IMR-90 (cell line): Measurements from ENCODE around the gene PTPRN2. TPM values are rescaled to one million over a fixed set of nuclear protein-coding genes. Genes with fewer than 3 reads are reported as not detected.

Experiments used
- ATAC-seq: fragments of 200-7000 bp; cut with Tn5 transposase; 2 replicates; pipeline ENCODE4 v1.9.1; 2020; ENCODE audit warnings: low read depth, mild to moderate bottlenecking, moderate library complexity
- BruUV-seq: library from RNA; stranded (reverse); fragments of 400-500 nt; replicated peaks from 2 replicates; lab custom pipeline; 2021; lab: Mats Ljungman, UMichigan
- CTCF ChIA-PET: fragments of 300-600 bp; formaldehyde crosslinking; extraction: SDS; loops from one replicate; lab custom pipeline; 2021; ENCODE audit warnings: antibody characterized with exemption; lab: Yijun Ruan, JAX
- POLR2A ChIA-PET: fragments of 300-600 bp; sonication (Branson Sonifier 250); formaldehyde crosslinking; loops from one replicate; lab custom pipeline; 2022; ENCODE audit warnings: antibody characterized with exemption; ENCODE audit not compliant: unreplicated experiment; lab: Charles Lee
- DNase-seq: peaks from one replicate; pipeline ENCODE4 v3.0.0; 2013
- H2AFZ ChIP-seq: replicated peaks from 2 replicates; pipeline ENCODE3; 2013; ENCODE audit warnings: low read length, mild to moderate bottlenecking; ENCODE audit not compliant: poor library complexity
- H2AK5ac ChIP-seq: 2 replicates; pipeline ENCODE4 v1.6.1; 2013; ENCODE audit warnings: low read depth, low read length, inconsistent platforms
- H2AK9ac ChIP-seq: replicated peaks from 2 replicates; pipeline ENCODE3; 2013; ENCODE audit warnings: mild to moderate bottlenecking, low read depth, low read length, moderate library complexity; ENCODE audit not compliant: poor library complexity
- H2BK120ac ChIP-seq: 2 replicates; pipeline ENCODE4 v1.6.1; 2013; ENCODE audit warnings: low read depth, low read length, inconsistent platforms
- H2BK15ac ChIP-seq: 3 replicates; pipeline ENCODE4 v1.6.1; 2013; ENCODE audit warnings: low read depth, low read length, inconsistent platforms
- H2BK20ac ChIP-seq: 2 replicates; pipeline ENCODE4 v1.6.1; 2013; ENCODE audit warnings: low read depth, mild to moderate bottlenecking, inconsistent platforms, low read length, moderate library complexity
- H2BK5ac ChIP-seq: 2 replicates; pipeline ENCODE4 v1.6.1; 2013; ENCODE audit warnings: mild to moderate bottlenecking, low read depth, low read length, inconsistent platforms; ENCODE audit not compliant: poor library complexity, severe bottlenecking
- H3K14ac ChIP-seq: replicated peaks from 2 replicates; pipeline ENCODE4 v1.6.1; 2013; ENCODE audit warnings: low read depth, low read length, inconsistent platforms
- H3K18ac ChIP-seq: 2 replicates; pipeline ENCODE4 v1.6.1; 2013; ENCODE audit warnings: low read depth, low read length, control low read depth
- H3K23ac ChIP-seq: 2 replicates; pipeline ENCODE4 v1.6.1; 2013; ENCODE audit warnings: low read depth, low read length, inconsistent platforms
- H3K27ac ChIP-seq: 2 replicates; pipeline ENCODE4 v1.5.1; 2013; ENCODE audit warnings: mild to moderate bottlenecking, control low read depth, low read length; ENCODE audit not compliant: insufficient read depth
- H3K27me3 ChIP-seq: 2 replicates; pipeline ENCODE4 v1.6.1; 2013; ENCODE audit warnings: low read length; ENCODE audit not compliant: control insufficient read depth, insufficient read depth
- H3K36me3 ChIP-seq: 2 replicates; pipeline ENCODE4 v1.6.1; 2013; ENCODE audit warnings: low read length, mixed read lengths; ENCODE audit not compliant: control insufficient read depth, insufficient read depth
- H3K4ac ChIP-seq: 2 replicates; pipeline ENCODE4 v1.6.1; 2013; ENCODE audit warnings: low read depth, low read length, inconsistent platforms
- H3K4me1 ChIP-seq: 2 replicates; pipeline ENCODE4 v1.6.1; 2013; ENCODE audit warnings: low read length, mixed read lengths; ENCODE audit not compliant: control insufficient read depth, insufficient read depth
- H3K4me2 ChIP-seq: 2 replicates; pipeline ENCODE4 v1.6.1; 2013; ENCODE audit warnings: low read depth, mild to moderate bottlenecking, control low read depth, low read length, moderate library complexity
- H3K4me3 ChIP-seq: 2 replicates; pipeline ENCODE4 v1.5.1; 2013; ENCODE audit warnings: low read depth, mild to moderate bottlenecking, control low read depth, low read length, moderate library complexity; ENCODE audit not compliant: insufficient read depth
- H3K56ac ChIP-seq: 2 replicates; pipeline ENCODE4 v1.6.1; 2013; ENCODE audit warnings: low read length, inconsistent platforms; ENCODE audit not compliant: insufficient read depth; ENCODE audit errors: extremely low read depth
- H3K79me1 ChIP-seq, 2 experiments: 2 replicates each; pipeline ENCODE4 v1.6.1; 2013; ENCODE audit warnings: low read length in 2 of 2, inconsistent platforms in 1 of 2, low read depth in 1 of 2
- H3K9ac ChIP-seq: 2 replicates; pipeline ENCODE4 v1.6.1; 2013; ENCODE audit warnings: low read depth, low read length, control low read depth
- H3K9me1 ChIP-seq: 2 replicates; pipeline ENCODE4 v1.6.1; 2013; ENCODE audit warnings: low read length, inconsistent platforms; ENCODE audit not compliant: insufficient read depth
- H3K9me3 ChIP-seq: 2 replicates; pipeline ENCODE4 v1.6.1; 2013; ENCODE audit warnings: low read length; ENCODE audit not compliant: control insufficient read depth, insufficient read depth
- H4K20me1 ChIP-seq: 2 replicates; pipeline ENCODE4 v1.6.1; 2013; ENCODE audit warnings: low read length, inconsistent platforms; ENCODE audit not compliant: insufficient read depth
- H4K5ac ChIP-seq: 2 replicates; pipeline ENCODE4 v1.6.1; 2013; ENCODE audit warnings: mild to moderate bottlenecking, low read depth, low read length, control low read depth
- H4K8ac ChIP-seq, 2 experiments: 2 replicates each; pipeline ENCODE4 v1.6.1; 2013; ENCODE audit warnings: low read depth in 2 of 2, low read length in 2 of 2, control low read depth in 1 of 2, inconsistent platforms in 1 of 2
- H4K91ac ChIP-seq: 2 replicates; pipeline ENCODE4 v1.6.1; 2013; ENCODE audit warnings: low read depth, low read length, inconsistent platforms; ENCODE audit not compliant: insufficient read depth
- BHLHE40 ChIP-seq: fragments of 150-350 bp; IDR thresholded peaks from 2 replicates; pipeline ENCODE4 v1.6.1; 2016; ENCODE audit warnings: mild to moderate bottlenecking, low read depth, low read length
- CEBPB ChIP-seq: IDR thresholded peaks from 2 replicates; pipeline ENCODE4 v1.6.1; 2012; ENCODE audit warnings: low read depth, low read length, improper control_type of control experiment
- ELK1 ChIP-seq: fragments of 150-350 bp; IDR thresholded peaks from 2 replicates; pipeline ENCODE4 v1.6.1; 2016; ENCODE audit warnings: low read depth, mild to moderate bottlenecking, low read length, moderate library complexity, borderline replicate concordance
- MAFK ChIP-seq: IDR thresholded peaks from 2 replicates; pipeline ENCODE4 v1.6.1; 2012; ENCODE audit warnings: low read depth, low read length, improper control_type of control experiment
- NFE2L2 ChIP-seq: fragments of 150-350 bp; IDR thresholded peaks from 2 replicates; pipeline ENCODE4 v1.6.1; 2016; ENCODE audit warnings: low read depth, mild to moderate bottlenecking, low read length
- POLR2A ChIP-seq: IDR thresholded peaks from 2 replicates; pipeline ENCODE4 v1.6.1; 2012; ENCODE audit warnings: mild to moderate bottlenecking, low read depth, low read length
- RCOR1 ChIP-seq: IDR thresholded peaks from 2 replicates; pipeline ENCODE4 v1.6.1; 2012; ENCODE audit warnings: mild to moderate bottlenecking, low read length, improper control_type of control experiment; ENCODE audit not compliant: insufficient replicate concordance
- RFX5 ChIP-seq: IDR thresholded peaks from 2 replicates; pipeline ENCODE4 v1.8.0; 2012; ENCODE audit warnings: low read depth, mild to moderate bottlenecking, low read length, moderate library complexity
- SMC3 ChIP-seq: fragments of 150-350 bp; IDR thresholded peaks from 2 replicates; pipeline ENCODE4 v1.6.1; 2016; ENCODE audit warnings: low read depth, mild to moderate bottlenecking, antibody characterized with exemption, low read length, moderate library complexity
- USF2 ChIP-seq: fragments of 150-350 bp; IDR thresholded peaks from 2 replicates; pipeline ENCODE4 v1.6.1; 2017; ENCODE audit warnings: mild to moderate bottlenecking, antibody characterized with exemption, low read length, low read depth
- WGBS, 2 experiments: methylation state at CpG; one replicate each; pipeline versions ENCODE4 v1.1.5 to v1.1.7; 2013; ENCODE audit warnings: missing lambda C conversion rate in 2 of 2; ENCODE audit not compliant: insufficient read length in 1 of 2; ENCODE audit errors: extremely low coverage in 2 of 2; 5-methylcytosine and 5-hydroxymethylcytosine counted together
- dilution Hi-C: fragments of 300-500 bp; cut with HindIII; formaldehyde crosslinking; loops from one replicate; pipeline ENCODE4 v1.14.3; 2018; ENCODE audit warnings: low sequenced_read_pairs; ENCODE audit not compliant: unreplicated experiment
- in situ Hi-C: fragments of 300-500 bp; cut with MboI; formaldehyde crosslinking; loops from 3 replicates; pipeline ENCODE4 v1.14.3; 2019; ENCODE audit warnings: low sequenced_read_pairs, inconsistent platforms, mixed read lengths
- intact Hi-C: fragments of 100-400 bp; cut with micrococcal nuclease; formaldehyde crosslinking; loops from 2 replicates; pipeline ENCODE4 v1.10.0; 2022
- polyA plus RNA-seq, 3 experiments: library from polyadenylated mRNA; depleted of rRNA; stranded (reverse); fragments of >200 nt; gene quantifications; 2 replicates each; pipeline ENCODE4 v1.2.3, GENCODE V29; 2012; ENCODE audit warnings: low replicate concordance in 1 of 3
- total RNA-seq: library from RNA; depleted of rRNA; stranded (reverse); fragments of >200 nt; gene quantifications from 2 replicates; pipeline ENCODE4 v1.2.3, GENCODE V29; 2012
- TF ChIP-seq, protein P1 (sequence below): conservative IDR thresholded peaks from 2 replicates; pipeline ENCODE4 v1.5.1; 2012; ENCODE audit warnings: mild to moderate bottlenecking, low read depth, low read length, improper control_type of control experiment

Gene PTPRN2
- total and polyA plus RNA-seq, 2 of the 4 experiments (the other 2 are of a cell fraction) = 0.03 TPM; not detected in 1

GRCh38 chr7:157896774-157897555 is 690.7 kb downstream of the PTPRN2 start:
- ChIA-PET CTCF (no interaction called here), POLR2A (no interaction called here)
- no peak for DNase-seq
- no peak overlapping the region for H2BK5ac ChIP-seq
- H2BK15ac ChIP-seq = no peak overlapping the region
- H3K9me1 ChIP-seq = no peaks in the 10 kb centered on the region
- H3K4me2 ChIP-seq = no peak overlapping the region
- in situ Hi-C loops (no loop called here), dilution Hi-C loops (no loop called here), intact Hi-C loops (no loop called here)
- no peaks in the 10 kb centered on the region for H3K27me3 ChIP-seq
- H3K9me3 ChIP-seq = peaks cover 50% of the 10 kb centered on the region
- no peaks in the 10 kb centered on the region for H3K79me1 ChIP-seq
- H3K23ac ChIP-seq = no peak overlapping the region
- no peak overlapping the region for H3K4me3 ChIP-seq
- ATAC-seq = no peak
- H4K8ac ChIP-seq = no peak overlapping the region
- no peak overlapping the region for H3K18ac ChIP-seq
- H3K4ac ChIP-seq = no peak overlapping the region
- no peak overlapping the region for H2BK20ac ChIP-seq
- no peaks in the 10 kb centered on the region for H3K4me1 ChIP-seq
- H3K27ac ChIP-seq = no peak overlapping the region
- no peak overlapping the region for H4K5ac ChIP-seq
- no peak overlapping the region for H2AK9ac ChIP-seq
- H3K14ac ChIP-seq = no peak overlapping the region
- H4K20me1 ChIP-seq = no peaks in the 10 kb centered on the region
- TF ChIP-seq SMC3 (no peak), MAFK (no peak), USF2 (no peak), RFX5 (no peak), CEBPB (no peak), ELK1 (no peak), POLR2A (no peak), BHLHE40 (no peak), RCOR1 (no peak), NFE2L2 (no peak)
- TF ChIP-seq, protein P1, sequence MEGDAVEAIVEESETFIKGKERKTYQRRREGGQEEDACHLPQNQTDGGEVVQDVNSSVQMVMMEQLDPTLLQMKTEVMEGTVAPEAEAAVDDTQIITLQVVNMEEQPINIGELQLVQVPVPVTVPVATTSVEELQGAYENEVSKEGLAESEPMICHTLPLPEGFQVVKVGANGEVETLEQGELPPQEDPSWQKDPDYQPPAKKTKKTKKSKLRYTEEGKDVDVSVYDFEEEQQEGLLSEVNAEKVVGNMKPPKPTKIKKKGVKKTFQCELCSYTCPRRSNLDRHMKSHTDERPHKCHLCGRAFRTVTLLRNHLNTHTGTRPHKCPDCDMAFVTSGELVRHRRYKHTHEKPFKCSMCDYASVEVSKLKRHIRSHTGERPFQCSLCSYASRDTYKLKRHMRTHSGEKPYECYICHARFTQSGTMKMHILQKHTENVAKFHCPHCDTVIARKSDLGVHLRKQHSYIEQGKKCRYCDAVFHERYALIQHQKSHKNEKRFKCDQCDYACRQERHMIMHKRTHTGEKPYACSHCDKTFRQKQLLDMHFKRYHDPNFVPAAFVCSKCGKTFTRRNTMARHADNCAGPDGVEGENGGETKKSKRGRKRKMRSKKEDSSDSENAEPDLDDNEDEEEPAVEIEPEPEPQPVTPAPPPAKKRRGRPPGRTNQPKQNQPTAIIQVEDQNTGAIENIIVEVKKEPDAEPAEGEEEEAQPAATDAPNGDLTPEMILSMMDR = no peak
- no peak overlapping the region for H2BK120ac ChIP-seq
- no peak overlapping the region for H4K91ac ChIP-seq
- H3K9ac ChIP-seq = no peak overlapping the region
- WGBS, 2 experiments = 79% methylated on average over 9 of the region's 26 CpGs; no CpG with 5 or more reads in 1 of the 2 experiments
- no peaks in the 10 kb centered on the region for H3K36me3 ChIP-seq
- no TSS peak for BruUV-seq
- H3K56ac ChIP-seq = no peak overlapping the region
- no peak overlapping the region for H2AFZ ChIP-seq
- no peak overlapping the region for H2AK5ac ChIP-seq
